Suprapubic skin (tissue), 4 donors: Measurements from ENCODE around the gene PSTK.

ENCODE experiments used
- EP300 ChIP-seq: sonication (generic); formaldehyde crosslinking; IDR thresholded peaks from one replicate; pipeline ENCODE4 v1.6.1; 2017; ENCODE audit warnings: antibody characterized with exemption
- POLR2A ChIP-seq, 2 donors: fragments of 450-650 bp; IDR thresholded peaks; one replicate each; pipeline ENCODE4 v1.6.1; 2017; ENCODE audit warnings: antibody characterized with exemption in 2 of 2, mild to moderate bottlenecking in 2 of 2, moderate library complexity in 2 of 2
- POLR2AphosphoS5 ChIP-seq, 3 donors: sonication (generic); formaldehyde crosslinking; IDR thresholded peaks; one replicate each; pipeline ENCODE4 v1.6.1; 2017; ENCODE audit warnings: antibody characterized with exemption in 3 of 3
- TF ChIP-seq, protein P1 (sequence below), 2 donors: fragments of 200-600 bp in 1 of 2; fragments of 450-650 bp in 1 of 2; sonication (generic) in 1 of 2; IDR thresholded peaks; one replicate each; pipeline ENCODE4 v1.5.1; 2016 to 2019; ENCODE audit warnings: antibody characterized with exemption in 2 of 2, mild to moderate bottlenecking in 1 of 2, moderate library complexity in 1 of 2

DNA sequence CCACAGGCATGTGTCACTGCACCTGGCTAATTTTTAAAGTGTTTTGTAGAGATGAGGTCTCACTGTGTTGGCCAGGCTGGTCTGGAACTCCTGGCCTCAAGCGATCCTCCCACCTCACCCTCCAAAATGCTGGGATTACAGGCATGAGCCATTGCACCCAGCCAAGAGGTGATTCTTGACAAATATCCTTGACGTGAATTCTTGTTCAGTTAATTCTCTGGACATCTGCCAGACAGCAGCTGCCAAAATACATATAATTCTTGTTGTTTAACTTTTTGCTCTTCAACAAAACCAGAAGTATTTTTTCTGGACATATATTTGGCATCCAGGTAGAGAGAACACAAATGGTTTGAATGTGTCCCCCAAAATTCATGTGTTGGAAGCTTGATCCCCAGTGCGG, 31.8 kb downstream of the PSTK start:
- TF ChIP-seq POLR2A (IDR thresholded peaks at IDR 0.05) (no peak), EP300 (no peak), POLR2AphosphoS5 (IDR thresholded peaks at IDR 0.05) (no peak)
- TF ChIP-seq, protein P1, sequence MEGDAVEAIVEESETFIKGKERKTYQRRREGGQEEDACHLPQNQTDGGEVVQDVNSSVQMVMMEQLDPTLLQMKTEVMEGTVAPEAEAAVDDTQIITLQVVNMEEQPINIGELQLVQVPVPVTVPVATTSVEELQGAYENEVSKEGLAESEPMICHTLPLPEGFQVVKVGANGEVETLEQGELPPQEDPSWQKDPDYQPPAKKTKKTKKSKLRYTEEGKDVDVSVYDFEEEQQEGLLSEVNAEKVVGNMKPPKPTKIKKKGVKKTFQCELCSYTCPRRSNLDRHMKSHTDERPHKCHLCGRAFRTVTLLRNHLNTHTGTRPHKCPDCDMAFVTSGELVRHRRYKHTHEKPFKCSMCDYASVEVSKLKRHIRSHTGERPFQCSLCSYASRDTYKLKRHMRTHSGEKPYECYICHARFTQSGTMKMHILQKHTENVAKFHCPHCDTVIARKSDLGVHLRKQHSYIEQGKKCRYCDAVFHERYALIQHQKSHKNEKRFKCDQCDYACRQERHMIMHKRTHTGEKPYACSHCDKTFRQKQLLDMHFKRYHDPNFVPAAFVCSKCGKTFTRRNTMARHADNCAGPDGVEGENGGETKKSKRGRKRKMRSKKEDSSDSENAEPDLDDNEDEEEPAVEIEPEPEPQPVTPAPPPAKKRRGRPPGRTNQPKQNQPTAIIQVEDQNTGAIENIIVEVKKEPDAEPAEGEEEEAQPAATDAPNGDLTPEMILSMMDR (IDR thresholded peaks at IDR 0.05), result no peak
